LNCaP clone FGC (cell line): ENCODE data around the gene SKAP2.

ENCODE experiments used
- DNase-seq: peaks from one replicate; pipeline ENCODE4 v3.0.0-alpha.2; 2011; ENCODE audit warnings: low read depth
- H3K4me3 ChIP-seq: 2 replicates; pipeline ENCODE4 v1.5.1; 2011; ENCODE audit warnings: mild to moderate bottlenecking, low read depth, low read length, control low read depth
- CTCF ChIP-seq: IDR thresholded peaks from 2 replicates; pipeline ENCODE4 v1.5.1; 2012; ENCODE audit warnings: mild to moderate bottlenecking; ENCODE audit not compliant: control insufficient read depth, insufficient read depth; ENCODE audit errors: extremely low read depth

Gene SKAP2

GRCh38 chr7:26619348-26619984 is 244.9 kb downstream of the SKAP2 start:
- H3K4me3 ChIP-seq: no peak overlapping the region
- no peak for DNase-seq
- TF ChIP-seq CTCF: no peak

- TF ChIP-seq CTCF: no peak
- DNase-seq: no peak
These were observed 245.5 kb downstream of the SKAP2 start for GRCh38 chr7:26618898-26619297.

GRCh38 chr7:26618449-26618848 is 245.9 kb downstream of the SKAP2 start:
- DNase-seq: no peak
- TF ChIP-seq CTCF: no peak
- H3K4me3 ChIP-seq: no peak overlapping the region

More at GRCh38 chr7:26618898-26619297, 245.5 kb downstream of the SKAP2 start:
- H3K4me3 ChIP-seq: no peak overlapping the region
